Keratinocyte (primary cell): ENCODE measurements around the gene RAD21L1.

Source experiments
- EZH2 ChIP-seq: IDR thresholded peaks from one replicate; pipeline ENCODE4 v1.6.1; 2012; ENCODE audit warnings: inconsistent platforms, mild to moderate bottlenecking, low read length, moderate library complexity
- TF ChIP-seq, protein P1 (sequence below), 3 experiments: IDR thresholded peaks in 1 of 3; conservative IDR thresholded peaks in 1 of 3; optimal IDR thresholded peaks in 1 of 3; 2 replicates in 2 of 3; 3 replicates in 1 of 3; pipeline versions ENCODE3 to v1.5.1; 2011; ENCODE audit warnings: low read length in 3 of 3, mild to moderate bottlenecking in 3 of 3, moderate library complexity in 2 of 3, control low read depth in 1 of 3, inconsistent platforms in 1 of 3; ENCODE audit not compliant: insufficient read depth in 2 of 3; ENCODE audit errors: extremely low read depth in 1 of 3

DNA sequence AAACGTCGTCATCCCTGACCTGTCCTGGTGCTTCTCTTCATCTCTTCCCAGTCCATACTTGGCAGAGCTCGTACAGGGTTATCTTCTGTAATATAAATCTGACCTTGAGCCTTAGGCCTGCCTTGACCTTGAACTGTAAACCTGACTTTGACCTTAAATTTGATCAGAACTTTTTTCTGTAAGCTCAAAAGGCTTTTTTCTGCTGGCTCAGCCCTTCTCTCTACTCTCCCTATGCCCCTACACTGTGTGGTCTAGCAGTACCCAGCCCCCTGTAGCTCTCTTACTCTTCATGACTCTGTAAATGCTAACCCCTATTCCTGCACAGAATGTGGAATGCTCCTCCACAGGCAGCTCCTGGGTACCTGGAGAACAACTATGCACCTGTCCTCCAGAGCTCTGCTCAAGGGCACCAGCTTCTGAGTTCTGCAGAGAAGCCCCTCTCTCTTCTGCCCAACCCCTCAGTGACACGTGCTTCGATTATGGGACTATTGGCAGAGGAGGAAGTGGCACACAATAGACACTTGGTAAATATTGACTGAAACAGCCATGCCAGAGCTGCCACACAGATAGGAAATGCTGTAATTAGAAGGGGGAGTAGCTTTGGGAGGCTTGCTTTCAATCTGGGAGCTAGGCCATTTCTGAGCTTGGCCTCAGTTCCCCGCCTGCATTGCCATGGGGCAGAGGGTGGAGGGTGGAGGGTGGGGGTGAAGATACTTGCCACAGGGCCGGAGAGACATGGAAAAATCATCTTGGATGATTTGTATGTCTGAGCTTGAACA, 55.6 kb downstream of the RAD21L1 start:
- no peak for TF ChIP-seq EZH2
- TF ChIP-seq, protein P1, sequence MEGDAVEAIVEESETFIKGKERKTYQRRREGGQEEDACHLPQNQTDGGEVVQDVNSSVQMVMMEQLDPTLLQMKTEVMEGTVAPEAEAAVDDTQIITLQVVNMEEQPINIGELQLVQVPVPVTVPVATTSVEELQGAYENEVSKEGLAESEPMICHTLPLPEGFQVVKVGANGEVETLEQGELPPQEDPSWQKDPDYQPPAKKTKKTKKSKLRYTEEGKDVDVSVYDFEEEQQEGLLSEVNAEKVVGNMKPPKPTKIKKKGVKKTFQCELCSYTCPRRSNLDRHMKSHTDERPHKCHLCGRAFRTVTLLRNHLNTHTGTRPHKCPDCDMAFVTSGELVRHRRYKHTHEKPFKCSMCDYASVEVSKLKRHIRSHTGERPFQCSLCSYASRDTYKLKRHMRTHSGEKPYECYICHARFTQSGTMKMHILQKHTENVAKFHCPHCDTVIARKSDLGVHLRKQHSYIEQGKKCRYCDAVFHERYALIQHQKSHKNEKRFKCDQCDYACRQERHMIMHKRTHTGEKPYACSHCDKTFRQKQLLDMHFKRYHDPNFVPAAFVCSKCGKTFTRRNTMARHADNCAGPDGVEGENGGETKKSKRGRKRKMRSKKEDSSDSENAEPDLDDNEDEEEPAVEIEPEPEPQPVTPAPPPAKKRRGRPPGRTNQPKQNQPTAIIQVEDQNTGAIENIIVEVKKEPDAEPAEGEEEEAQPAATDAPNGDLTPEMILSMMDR (optimal IDR thresholded peaks at IDR 0.05 in 1 of 3, IDR thresholded peaks at IDR 0.05 in 1 of 3, conservative IDR thresholded peaks at IDR 0.05 in 1 of 3; ENCODE audit: extremely low read depth in 1 of 3, insufficient read depth in 2 of 3, low read length in 3 of 3), result no peak
